GM21360 (cell line): ENCODE data around the gene DCTN3.

Source experiments
- ATAC-seq: cut with Tn5 transposase; IDR thresholded peaks from one replicate; pipeline ENCODE4 v1.9.1; 2021; ENCODE audit warnings: mild to moderate bottlenecking, moderate library complexity; ENCODE audit not compliant: unreplicated experiment

DCTN3 gene

DNA sequence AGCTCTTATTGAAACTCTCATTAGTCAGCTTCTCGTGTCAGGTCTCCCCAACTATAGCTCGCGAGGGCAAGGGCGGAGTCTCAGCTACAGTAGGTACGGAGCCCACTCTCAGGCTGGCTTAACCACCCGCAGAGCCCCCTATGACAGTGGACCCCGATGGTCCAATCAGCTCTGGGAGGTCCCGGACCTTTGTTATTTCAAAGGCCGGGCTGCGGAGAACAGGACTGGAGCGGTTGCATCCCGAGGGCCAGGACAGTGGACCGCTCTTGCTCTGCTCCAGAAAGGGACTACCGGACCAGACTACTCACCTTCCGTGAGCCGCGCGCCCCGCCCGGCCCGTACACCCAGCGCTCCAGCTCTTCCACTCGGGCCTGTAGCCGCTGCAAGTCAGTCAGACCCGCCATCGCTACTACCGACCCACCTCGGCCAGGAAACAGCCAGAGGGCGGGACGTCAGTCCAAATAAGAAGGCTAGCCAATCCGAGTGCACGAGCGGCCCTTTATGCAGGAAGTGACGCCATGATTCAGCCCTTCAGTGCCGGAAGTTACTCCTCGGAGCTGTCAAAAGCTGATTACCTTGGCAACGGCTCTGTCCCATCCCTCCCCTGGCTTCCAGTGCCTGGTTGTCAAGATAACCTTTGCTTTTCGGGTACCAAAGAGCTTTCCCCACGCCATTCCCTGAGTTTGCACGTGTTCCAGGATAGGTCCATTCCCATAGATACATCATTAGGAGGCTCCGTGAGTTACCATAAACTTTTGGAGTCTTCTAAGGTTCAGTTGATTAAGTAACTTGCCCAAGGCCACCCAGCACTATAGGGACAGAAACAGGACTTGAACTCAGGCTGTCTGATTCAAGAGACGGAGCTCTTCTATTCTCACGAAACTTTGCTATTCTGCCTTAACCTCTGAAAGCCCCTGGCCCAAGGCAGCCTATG is at the start of gene DCTN3:
TSS of gene DCTN3 (minus strand) at position 435 of the 934 bp plus-strand sequence. CDS start at position 404, 31 bp downstream.
- ATAC-seq, result peak; percentile 90

DNA sequence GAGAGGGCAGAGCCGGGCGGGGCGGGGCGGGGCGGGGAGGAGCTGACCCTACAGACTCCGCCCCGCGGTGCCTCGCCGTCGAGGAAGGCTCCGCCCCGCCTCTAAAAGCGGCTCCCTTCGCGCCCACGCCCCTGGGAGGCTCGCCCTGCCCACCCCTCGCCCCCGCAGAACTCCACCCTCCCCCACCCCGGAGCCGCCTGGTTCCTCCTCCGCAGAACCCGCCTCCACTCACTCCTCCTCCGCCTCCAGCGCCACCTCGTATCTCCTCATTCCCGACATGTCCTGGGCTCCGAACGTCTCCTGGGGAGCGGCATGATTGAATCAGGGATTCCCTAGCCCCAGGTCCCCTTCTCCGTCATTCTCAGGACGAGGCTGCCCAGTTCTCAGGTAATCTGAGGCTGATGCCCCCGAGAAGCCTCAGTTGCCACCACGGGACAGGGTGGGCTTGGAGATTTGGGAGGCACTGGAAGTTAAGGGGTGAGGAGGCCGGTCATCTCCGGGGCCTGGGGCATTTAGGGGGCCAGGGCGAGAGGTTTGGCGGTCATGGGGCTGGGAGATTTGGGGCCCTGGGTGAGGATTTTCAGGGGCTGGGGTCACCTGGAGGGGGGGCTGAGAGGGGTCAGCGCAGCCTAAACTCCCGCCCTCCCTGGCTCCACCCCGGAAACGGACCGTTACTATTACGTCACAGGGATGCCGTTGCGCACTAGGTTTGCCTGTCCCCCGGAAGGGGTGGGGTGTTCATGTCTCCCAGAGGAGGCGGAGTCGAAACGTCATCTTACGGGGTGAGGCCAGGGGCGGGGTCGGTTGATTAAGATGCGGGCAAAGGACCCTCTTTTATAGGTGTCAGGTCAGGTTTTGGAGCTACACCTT is 45.3 kb upstream of the DCTN3 start:
- peak; percentile 54 for ATAC-seq

DNA sequence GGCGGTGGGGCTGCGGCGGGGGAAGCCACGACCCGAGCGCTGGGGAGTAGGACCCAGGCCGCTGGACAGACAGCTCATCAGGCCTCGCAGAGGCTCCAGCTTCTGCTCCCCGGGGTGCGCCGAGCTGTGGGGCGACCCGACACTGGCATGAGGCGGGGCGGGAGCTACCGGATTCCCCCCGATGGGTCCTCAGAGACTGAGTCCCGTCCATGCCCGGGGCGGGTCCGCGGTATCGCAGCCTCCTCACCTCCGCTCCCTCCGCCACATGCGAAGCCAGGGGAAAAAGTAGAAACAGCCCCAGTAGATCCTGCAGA is 44.7 kb upstream of the DCTN3 start:
- no peak for ATAC-seq

DNA sequence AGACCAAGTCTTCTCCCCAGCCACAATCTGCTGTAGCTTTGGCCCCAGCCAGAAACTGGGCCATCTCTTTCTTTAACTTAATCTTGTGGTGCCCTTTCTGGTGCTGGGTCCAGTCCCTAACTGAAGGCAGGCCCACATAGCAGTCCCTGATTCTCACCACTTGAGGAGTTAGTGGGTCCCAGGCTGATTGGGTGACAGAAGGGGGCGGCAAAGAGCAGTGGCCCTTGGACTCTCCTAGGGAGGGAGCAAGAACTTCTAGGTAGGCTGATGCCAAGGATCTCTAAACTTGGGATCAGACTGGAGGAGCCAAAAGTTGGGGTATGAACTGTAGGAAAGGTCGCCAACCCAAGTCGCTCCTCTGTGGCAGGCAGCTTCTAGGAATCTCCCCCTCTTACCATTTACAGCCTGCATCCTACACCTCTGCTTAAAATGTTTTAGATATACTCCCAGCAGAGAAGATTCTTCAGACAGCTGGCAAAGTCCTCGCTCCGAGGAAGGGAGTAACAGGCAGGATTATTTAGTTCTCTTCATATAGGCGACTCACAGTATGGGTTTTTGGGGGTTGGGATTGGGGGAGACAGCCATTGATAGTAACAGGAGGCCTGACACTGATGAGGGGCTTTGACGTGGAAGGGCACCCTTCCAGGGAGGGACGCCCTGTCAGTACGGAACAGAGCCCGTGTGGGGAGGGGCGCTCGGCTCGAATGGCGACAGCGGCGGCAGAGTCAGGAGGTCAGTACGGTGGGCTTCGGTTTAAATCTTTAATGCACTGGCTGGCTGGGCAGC is 44.2 kb upstream of the DCTN3 start:
- no peak for ATAC-seq

DNA sequence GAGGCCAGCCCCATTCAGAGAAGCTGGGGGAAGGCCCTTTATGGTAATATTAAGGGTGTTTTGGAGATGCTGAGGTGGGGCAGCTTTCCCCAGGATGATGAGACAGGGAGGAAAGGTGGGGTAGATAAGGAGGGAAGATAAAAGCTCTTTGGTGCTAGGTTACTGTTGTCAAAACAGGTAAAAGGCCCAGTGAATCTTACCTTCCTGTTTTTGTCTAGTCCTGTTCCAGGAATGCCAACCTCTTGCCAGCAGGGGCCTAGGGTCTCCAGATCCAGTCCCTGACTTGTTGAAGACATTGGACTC is 43.0 kb upstream of the DCTN3 start:
- ATAC-seq, result no peak

DNA sequence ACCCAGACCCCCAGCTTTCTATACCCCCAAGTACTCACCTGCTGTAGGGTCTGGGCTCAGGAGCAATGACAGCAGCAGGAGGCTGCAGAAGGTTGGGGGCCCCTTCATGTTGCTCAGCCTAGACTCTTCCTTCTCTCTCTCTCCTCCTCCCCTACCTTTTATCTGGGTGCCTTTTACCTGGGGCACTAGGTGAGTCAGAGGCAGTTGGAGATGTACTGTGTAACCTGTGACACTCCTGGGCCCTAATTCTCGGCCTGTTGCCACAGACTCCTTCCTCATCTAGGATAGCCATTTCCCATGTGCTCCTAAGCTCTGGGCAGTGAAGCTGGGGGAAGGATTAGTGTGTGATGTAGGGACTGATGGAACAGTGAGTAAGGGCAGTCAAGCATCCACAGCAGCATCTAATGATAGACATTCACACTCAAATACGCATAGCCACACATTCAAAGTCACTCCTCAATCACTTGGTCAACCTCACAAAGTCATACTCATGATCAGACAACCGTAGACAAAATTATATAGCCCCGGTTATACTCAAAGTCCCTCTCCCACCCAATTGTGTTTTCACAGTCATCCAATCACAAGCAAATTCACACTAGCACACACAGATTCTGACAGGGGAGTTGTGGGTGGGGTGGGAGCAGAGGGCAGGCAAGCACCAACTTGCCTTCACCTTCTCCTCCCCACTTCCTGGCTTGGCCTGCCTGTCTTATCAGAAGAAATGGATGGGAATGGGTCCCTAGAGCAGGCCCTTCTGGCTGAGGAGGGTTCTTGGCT is 42.4 kb upstream of the DCTN3 start, which contains the start of gene CCL27:
TSS of gene CCL27 (minus strand) at position 132 of the 777 bp plus-strand sequence. CDS start at position 108, 24 bp downstream.
- ATAC-seq, result no peak

DNA sequence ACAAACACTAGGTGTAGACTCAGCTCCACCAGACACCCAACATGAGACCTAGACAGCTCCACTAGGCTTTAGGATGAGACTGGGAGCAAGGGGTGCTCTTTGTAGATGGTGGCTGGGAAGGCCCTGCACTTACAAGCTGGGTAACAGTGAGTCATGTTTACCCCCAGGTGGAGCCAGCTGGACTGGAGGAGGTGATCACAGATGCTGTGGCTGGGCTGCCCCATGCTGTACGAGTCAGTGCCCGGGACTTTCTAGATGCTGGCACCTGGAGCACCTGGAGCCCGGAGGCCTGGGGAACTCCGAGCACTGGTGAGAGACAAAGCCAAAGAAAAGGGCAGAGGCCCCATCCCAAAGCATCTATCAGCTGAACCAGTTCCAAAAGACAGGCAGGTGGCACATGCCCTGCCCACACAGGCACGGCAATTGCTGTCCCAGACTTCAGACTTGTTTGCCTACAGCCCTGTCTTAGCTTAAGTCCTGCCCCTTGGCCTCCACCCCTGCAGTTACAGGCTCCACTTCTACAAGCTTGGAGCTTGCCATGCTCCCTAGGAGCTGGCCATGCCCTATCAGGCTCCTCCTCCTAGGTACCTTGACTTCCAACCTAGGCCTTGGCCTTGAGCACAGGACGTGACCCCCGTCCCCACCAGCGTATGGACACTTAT is 39.4 kb upstream of the DCTN3 start:
- no peak for ATAC-seq

DNA sequence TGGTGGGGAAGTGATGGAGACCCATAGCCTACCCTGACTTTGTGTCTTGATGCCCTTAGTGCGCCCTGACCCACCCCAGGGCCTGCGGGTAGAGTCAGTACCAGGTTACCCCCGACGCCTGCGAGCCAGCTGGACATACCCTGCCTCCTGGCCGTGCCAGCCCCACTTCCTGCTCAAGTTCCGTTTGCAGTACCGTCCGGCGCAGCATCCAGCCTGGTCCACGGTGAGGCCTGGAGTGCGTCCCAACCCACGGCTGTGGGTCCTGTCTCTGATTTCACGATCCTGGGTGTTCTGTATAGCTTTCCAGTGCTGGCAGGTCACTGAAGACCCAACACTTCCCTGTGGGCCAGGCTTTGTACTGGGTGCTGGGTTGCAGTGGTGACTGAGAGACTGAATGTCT is 38.2 kb upstream of the DCTN3 start:
- no peak for ATAC-seq

DNA sequence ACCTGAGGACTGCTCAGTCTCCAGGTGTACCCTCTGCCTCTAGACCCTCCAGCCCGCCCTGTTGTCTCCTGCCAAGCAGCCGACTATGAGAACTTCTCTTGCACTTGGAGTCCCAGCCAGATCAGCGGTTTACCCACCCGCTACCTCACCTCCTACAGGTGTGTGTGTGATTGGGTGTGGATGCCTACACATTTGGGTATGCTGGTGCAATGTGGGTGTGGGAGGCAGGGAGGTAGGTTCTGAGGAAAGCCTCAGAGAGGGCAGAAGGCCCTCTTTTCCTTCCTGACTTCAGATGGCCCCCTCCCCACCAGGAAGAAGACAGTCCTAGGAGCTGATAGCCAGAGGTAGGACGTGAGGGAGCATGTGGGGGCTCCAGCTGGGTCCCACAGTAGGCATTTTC is 36.7 kb upstream of the DCTN3 start:
- ATAC-seq, result no peak

DNA sequence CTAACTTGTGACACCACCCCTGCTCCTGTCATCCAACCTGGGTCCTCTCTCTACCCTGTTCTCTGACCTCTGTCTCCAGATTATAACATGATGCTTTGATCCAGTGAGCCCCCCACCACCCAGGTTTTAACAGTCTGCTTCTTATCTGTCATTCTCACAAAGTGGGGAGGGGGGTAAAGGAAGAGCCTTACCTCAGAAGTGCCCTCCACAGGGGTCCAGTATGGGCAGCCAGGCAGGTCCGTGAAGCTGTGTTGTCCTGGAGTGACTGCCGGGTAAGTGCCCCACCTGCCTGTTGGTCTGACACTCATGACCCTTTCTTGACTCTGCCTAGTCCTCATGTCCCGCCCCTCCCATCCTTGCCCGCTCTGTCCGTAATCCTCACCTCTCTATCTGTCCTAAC is 35.1 kb upstream of the DCTN3 start:
- ATAC-seq, result no peak

DNA sequence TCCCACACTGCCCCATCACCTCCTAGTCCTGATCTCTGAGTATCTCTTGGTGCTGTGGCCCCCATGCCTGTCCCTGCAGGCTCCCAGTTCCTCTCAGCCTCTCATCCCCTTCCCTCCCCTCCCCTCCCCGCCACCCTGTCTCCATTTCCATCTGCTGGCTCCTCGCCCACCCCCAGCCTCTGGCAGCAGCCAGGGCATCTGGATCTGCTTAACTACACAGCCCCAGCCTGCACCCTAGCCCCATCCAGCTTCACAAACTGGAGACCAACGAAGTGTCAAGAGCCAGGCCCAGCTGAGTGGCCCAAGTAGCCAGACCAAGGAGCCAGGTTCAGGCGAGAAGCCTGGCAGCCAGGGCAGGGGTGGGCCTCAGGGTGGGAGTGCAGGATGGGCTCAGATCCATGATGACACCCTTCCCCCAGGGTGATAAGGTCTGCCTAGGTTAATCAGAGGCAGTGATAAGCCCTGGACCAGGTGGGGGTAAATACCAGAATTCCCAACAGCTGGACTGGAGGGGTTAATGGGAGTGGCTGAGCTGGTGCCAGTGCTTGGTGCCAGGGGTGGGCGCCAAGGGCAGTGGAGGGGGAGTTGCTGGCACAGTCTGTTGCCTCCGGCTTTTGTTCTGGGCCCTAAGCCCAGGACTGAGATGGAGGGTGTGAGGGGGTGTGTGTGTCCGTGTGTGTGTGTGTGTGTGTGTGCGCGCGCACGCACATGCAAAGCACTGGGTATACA is 34.2 kb upstream of the DCTN3 start:
- ATAC-seq, result no peak

DNA sequence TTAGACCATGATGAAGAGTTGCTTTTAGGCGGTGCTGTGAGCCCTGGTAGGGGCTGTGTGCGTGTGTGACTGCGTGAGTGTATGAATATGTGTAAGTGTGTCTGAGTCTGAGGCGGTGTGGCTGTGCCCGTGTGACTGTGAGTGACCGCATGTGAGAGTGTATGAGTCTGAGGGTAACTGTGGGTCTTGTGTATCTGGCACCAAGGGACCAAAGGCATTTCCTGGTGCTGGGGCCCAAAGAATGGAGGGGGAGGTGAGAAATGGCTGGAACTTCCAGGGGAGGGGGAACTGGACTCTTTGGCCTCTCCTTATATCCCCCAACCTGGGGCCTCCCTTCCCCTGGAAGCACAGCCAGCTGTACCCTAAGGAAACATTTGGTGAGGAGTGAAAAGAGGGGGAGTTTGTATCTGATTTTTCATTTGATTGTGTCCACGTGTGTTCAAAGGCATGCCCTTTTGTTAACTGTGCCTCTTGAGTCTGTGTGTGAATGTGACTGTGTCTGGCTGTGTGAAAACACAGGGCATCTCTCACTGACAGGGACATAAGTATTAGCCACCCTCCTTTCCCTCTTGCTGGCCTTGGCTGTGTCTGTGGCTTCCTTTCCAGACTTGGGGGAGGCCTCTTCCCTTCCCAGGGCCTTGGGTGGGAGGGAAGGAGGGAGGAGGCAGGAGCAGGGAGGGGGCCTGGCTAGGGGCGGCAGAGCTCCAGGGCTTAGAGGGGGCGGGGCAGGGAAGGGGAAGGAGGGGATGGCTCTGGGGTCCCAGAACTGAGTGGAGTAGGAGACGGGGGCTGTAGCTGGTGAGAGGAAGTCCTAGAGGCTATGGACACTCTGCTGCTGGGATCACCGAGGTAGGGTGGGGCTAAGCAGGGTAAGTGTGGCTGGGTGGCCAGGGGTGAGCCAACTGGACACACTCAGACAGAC is 33.1 kb upstream of the DCTN3 start:
- ATAC-seq, result no peak

DNA sequence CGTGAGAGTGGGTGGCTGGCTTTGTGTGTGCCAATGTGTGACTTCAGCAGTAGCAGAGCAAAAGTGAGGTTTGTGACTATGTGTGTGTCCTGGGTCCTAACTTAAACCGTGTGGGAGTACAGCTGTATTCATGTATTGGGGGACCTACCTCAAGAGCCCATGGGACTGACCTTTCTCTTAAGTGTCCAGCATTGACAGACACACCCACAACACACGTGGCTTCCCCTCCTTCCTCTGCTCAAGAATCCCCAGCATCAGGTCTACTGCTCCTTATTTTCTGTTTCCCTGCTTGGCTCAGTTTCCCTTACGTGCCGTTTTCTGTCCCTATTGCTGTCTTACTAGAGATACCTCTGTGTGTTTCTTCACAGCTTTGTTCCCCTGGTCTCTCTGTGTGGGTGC is 32.3 kb upstream of the DCTN3 start:
- no peak for ATAC-seq

DNA sequence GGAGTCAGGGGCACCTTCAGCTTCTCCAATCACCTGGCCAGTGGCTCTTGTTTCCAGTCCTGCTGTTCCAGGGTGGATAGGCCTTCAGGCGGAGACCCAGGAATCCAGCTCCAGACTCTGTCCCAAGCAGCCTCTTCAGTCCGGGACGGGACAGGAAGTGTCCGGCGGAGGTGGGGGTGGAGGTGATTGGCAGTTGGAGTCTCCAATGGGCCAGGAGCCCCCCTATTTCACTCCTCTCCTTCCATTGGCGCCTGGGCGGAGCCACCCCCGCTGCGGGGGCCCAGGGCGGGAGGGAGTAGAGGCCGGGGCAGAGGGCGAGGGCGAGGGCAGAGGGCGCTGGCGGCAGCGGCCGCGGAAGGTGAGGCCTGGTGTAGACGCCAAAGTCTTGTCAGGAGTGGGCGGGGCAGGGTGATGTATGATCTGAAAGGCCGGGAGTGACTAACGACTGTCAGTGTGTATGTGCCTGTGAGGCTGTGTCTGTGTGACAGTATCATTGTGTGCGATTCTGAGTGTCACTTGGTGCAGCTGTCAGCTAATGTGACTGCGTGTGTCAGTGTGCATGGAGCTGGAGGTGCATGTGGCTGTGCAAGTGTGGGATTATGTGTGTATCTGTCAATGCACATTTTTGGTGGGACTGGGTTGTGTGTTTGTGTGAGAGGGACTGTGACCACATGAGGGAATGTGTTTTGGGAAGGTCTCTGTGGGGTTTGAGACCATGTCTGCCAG is 31.7 kb upstream of the DCTN3 start, which contains the start of gene IL11RA:
TSS of gene IL11RA (plus strand) at position 310 of the 726 bp plus-strand sequence. CDS start 3,033 bp downstream, outside the sequence.
- ATAC-seq, result no peak

DNA sequence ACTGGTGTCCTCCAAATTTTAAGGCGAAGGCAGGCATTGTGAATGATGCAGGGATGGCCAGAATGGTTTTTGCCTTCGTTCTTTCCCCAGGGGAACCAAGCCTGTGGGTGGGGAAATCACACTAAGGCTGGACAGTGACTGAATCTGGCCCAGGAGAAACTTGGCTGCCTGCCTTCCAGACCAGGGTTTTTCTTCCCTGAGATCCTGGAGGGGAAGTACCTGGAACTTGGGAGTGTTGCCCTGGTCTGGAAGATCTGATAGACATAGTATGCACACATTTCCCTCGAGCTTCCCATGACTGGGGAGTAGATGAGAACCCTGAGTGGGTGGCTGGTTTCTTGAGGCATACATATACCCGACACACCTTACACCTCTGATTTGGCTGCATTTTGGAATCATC is 31.0 kb upstream of the DCTN3 start:
- no peak for ATAC-seq

DNA sequence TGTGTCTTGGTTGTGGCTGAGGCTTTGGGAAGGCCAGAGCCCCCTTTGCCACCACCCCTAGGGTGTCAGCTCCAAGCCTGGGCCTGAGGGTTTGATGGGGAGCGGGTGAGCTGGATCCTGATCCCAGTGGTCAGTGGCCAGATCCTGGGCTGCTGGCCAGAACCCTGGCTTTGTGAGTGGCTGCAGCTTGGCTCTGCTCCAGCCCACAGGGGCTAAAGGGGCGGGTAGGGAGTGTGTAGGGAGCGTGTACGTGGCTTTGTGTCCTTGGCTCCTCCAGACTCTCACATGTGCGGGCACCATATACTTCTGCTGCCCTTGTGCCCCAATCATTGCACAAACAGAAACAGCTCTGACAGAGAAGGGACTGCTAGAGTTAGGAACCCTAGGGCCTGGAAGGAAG is 30.5 kb upstream of the DCTN3 start:
- ATAC-seq, result no peak

DNA sequence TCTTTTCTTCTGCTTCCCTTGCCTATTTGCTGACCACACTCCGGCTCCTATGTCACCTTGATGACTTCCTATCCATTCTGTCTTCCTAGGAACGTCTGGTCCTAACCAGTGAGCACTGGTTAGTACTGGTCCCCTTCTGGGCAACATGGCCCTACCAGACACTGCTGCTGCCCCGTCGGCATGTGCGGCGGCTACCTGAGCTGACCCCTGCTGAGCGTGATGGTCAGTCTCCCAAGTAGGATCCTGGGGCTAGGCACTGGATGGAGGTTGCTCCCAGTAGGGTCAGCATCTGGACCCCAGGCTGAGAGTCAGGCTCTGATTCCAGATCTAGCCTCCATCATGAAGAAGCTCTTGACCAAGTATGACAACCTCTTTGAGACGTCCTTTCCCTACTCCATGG is 28.4 kb upstream of the DCTN3 start:
- no peak for ATAC-seq
